Measurements from ENCODE around the gene FRMD3. TPM values are rescaled to one million over a fixed set of nuclear protein-coding genes. Genes with fewer than 3 reads are reported as not detected.

The FRMD3 gene
- 0.58 and 2.0 TPM in 2 replicates for total RNA-seq (2014; rRNA removed; shearing (Covaris generic); ENCODE audit: low replicate concordance)

GRCh38 chr9:83538172-83538889 is at the start of gene FRMD3:
TSS of gene FRMD3 (minus strand) at chr9:83538401. CDS start at chr9:83538231, 170 bp downstream.
- DNase-seq (ENCODE audit: low read depth): peak; percentile 80
- in situ Hi-C loops (cut with HindIII; ENCODE audit: low pct_unique_long_range_greater_than_20kb, low sequenced_read_pairs): no loop called here

GRCh38 chr9:83584995-83585394 is 46.8 kb upstream of the FRMD3 start:
- no peak for DNase-seq (ENCODE audit: low read depth)
- in situ Hi-C loops (cut with HindIII; ENCODE audit: low pct_unique_long_range_greater_than_20kb, low sequenced_read_pairs): no loop called here

DNA sequence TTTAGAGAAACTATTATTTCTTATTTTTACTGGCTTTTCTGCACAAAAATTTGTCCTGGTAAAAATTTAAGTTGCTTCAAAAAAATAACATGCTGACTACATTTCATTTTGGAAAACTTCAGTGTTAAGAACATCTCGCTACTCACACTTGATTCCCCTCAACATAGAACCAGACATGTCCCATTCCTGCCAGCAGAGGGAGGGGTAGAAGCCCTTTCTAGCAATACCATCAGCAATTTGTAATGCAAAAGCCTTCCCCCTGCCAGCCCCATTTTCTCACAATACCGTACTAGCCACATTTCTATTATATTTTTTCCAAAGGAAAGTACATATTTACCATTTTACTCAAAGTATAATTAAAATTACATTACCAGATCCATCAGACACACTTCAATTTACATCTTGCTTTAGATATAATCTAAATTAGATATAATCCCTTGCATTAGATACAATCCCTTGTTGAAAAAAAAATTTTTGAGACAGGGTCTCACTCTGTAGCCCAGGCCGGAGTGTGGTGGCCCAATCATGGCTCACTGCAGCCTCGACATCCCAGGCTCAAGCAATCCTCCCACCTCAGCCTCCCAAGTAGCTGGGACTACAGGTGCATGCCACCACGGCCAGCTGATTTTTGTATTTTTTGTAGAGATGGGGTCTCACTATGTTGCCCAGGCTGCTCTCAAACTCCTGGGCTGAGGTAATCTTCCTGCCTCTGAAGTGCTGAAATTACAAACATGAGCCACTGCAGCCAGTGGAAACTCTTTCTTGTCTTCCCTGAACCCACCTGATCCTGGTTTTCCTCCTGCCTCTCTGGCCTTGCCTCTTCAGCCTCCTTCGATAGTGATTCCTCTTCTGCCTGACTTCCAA is 45.2 kb upstream of the FRMD3 start:
- DNase-seq (ENCODE audit: low read depth): peak; percentile 17
- in situ Hi-C loops (cut with HindIII; ENCODE audit: low pct_unique_long_range_greater_than_20kb, low sequenced_read_pairs): no loop called here

GRCh38 chr9:83582029-83582428 is 43.8 kb upstream of the FRMD3 start:
- in situ Hi-C loops (cut with HindIII; ENCODE audit: low pct_unique_long_range_greater_than_20kb, low sequenced_read_pairs): no loop called here
- no peak for DNase-seq (ENCODE audit: low read depth)

- in situ Hi-C loops (cut with HindIII; ENCODE audit: low pct_unique_long_range_greater_than_20kb, low sequenced_read_pairs): no loop called here
- no peak for DNase-seq (ENCODE audit: low read depth)
These were observed 36.3 kb upstream of the FRMD3 start for GRCh38 chr9:83574482-83574881.

DNA sequence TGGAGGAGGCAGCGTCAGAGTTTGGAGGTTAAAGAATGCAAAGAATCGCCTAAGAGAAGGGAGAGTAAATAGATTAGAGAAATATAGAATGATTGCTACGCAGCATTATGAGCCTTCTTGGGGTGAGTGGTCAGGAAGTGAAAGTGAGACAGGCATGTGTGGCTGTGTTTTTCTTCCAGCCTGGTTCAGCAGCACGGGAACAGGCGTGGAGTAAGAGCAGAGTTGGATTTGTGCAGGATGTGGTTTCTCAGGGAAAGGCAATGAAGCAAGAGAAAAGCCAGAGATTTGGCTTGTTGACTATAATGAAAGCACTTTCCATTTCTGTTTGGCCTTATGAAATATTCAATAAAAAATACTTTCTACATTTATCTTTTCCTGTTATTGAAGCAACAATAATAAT is 34.3 kb upstream of the FRMD3 start:
- in situ Hi-C loops (cut with HindIII; ENCODE audit: low pct_unique_long_range_greater_than_20kb, low sequenced_read_pairs): no loop called here
- no peak for DNase-seq (ENCODE audit: low read depth)

GRCh38 chr9:83570359-83570758 is 32.2 kb upstream of the FRMD3 start:
- no peak for DNase-seq (ENCODE audit: low read depth)
- in situ Hi-C loops (cut with HindIII; ENCODE audit: low pct_unique_long_range_greater_than_20kb, low sequenced_read_pairs): no loop called here

DNA sequence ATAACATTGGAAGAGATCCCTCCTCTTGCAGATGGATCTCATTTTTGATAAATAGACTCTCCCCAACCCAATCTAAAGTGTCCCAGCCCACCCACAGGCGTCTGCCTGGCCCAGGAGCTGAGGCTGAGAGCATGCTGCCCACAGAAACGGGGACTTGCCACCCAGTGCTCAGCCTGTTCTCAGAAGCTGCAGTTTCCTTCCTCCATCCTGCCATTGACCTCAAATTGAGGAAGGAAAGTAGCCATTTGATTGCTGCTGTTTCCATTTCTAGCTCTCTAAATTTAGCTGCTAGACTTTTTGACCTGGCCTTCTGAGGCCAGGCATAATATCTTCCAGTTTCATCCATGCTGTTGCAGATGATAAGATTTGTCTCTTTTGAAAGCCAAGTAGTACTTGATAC is 31.1 kb upstream of the FRMD3 start:
- in situ Hi-C loops (cut with HindIII; ENCODE audit: low pct_unique_long_range_greater_than_20kb, low sequenced_read_pairs): no loop called here
- no peak for DNase-seq (ENCODE audit: low read depth)

- in situ Hi-C loops (cut with HindIII; ENCODE audit: low pct_unique_long_range_greater_than_20kb, low sequenced_read_pairs): no loop called here
- no peak for DNase-seq (ENCODE audit: low read depth)
These were observed 25.2 kb upstream of the FRMD3 start for GRCh38 chr9:83563360-83563759.

GRCh38 chr9:83560169-83560826 is 22.1 kb upstream of the FRMD3 start:
- in situ Hi-C loops (cut with HindIII; ENCODE audit: low pct_unique_long_range_greater_than_20kb, low sequenced_read_pairs): no loop called here
- no peak for DNase-seq (ENCODE audit: low read depth)

DNA sequence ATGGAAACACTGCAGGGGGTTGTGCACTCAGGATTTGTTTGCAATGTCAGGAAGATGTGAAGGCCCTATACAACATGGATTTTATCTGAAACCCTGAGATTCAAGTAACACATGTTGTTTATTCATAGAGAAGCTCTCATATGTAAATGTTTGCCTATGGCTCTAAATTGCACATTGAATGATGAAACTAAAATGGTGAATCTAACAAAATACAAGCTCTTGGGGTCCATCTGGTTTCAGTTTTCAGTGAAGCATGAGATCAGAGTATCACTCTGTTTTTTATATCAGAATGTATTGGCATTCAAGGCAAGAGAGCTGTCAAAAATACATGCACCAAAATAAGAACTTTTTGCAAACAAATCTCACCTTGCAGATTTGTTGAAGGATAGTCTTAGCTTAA is 19.6 kb upstream of the FRMD3 start:
- DNase-seq (ENCODE audit: low read depth): no peak
- in situ Hi-C loops (cut with HindIII; ENCODE audit: low pct_unique_long_range_greater_than_20kb, low sequenced_read_pairs): no loop called here

DNA sequence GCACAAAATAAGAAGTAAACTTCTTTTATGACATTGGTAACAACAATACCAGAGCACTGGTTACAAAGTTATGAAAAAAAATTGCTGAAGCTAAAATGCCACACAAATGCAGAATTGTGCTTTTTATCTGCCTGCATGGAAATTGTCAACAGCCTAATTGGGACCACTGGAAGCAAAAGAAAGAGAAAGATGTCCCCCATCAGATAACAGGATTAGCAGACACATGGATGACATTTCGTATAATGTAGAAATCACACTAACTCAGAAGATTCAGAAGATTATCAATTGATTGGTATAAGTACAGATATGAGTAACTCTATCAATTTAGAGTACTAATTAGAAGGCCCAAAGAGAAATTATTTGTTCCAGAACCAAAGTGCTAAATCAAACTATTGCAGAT is 19.1 kb upstream of the FRMD3 start:
- DNase-seq (ENCODE audit: low read depth): no peak
- in situ Hi-C loops (cut with HindIII; ENCODE audit: low pct_unique_long_range_greater_than_20kb, low sequenced_read_pairs): no loop called here

DNA sequence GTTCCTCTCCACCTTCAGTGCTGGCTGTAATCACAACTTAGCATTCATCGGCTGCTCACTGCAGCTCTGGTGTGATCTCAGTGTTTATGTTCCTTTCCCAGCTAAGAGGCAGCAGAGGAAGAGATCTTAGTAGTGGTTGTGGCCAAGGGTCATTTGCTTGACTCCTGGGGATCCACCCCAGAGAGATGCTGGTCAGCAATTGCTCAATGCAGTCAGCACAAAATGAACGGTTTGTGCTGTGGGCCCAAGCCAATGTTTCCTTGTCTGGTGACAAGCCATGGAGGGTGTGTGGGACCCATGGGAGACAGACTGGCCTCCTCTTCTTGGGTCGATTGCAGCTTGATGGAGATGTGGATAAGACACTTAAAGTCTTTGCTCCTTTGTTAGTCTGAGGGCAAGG is 16.1 kb upstream of the FRMD3 start:
- DNase-seq (ENCODE audit: low read depth): no peak
- in situ Hi-C loops (cut with HindIII; ENCODE audit: low pct_unique_long_range_greater_than_20kb, low sequenced_read_pairs): no loop called here

GRCh38 chr9:83544002-83544698 is 5.9 kb upstream of the FRMD3 start:
- in situ Hi-C loops (cut with HindIII; ENCODE audit: low pct_unique_long_range_greater_than_20kb, low sequenced_read_pairs): no loop called here
- peak; percentile 64 for DNase-seq (ENCODE audit: low read depth)

DNA sequence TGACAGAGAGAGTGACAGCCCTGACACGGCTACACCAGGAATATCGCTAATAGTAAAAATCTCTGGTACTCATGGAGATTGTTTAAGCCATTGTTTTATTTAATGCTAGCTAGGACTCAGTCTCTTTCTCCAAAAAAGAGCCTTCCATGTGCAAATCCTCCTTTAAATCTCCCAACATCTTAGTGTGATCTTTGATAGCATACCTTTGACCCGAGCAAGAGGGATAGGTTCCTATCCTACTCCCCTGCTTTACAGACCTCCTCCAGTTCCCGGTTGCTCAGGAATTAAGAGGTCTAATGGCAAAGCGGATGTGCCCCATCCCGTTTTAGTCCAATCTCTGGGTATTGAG is 663 bp upstream of the FRMD3 start:
- in situ Hi-C loops (cut with HindIII; ENCODE audit: low pct_unique_long_range_greater_than_20kb, low sequenced_read_pairs): no loop called here
- DNase-seq (ENCODE audit: low read depth): no peak

GRCh38 chr9:83537331-83538171 is 650 bp downstream of the FRMD3 start:
- in situ Hi-C loops (cut with HindIII; ENCODE audit: low pct_unique_long_range_greater_than_20kb, low sequenced_read_pairs): no loop called here
- peak; percentile 5 for DNase-seq (ENCODE audit: low read depth)

DNA sequence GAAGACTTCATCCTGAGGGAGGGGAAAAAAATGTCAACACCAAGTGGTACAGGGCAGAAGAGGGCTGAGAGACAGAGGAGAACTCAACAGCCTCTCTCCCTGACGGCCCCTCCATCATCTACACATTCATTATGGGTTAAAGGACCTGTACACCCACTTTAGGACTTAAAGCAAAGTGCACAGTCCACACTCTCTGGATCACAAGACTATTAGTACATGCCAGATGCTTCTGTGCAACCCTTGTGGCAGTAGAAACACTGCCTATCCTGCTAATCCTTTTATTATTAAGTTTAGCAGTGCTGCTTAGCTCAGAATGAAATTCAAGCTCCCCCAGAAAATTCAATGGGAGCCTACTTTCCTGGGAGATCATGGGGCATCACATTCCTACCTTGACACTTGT is 1.9 kb downstream of the FRMD3 start:
- in situ Hi-C loops (cut with HindIII; ENCODE audit: low pct_unique_long_range_greater_than_20kb, low sequenced_read_pairs): no loop called here
- no peak for DNase-seq (ENCODE audit: low read depth)

- DNase-seq (ENCODE audit: low read depth): no peak
- in situ Hi-C loops (cut with HindIII; ENCODE audit: low pct_unique_long_range_greater_than_20kb, low sequenced_read_pairs): no loop called here
These were observed 2.5 kb downstream of the FRMD3 start for GRCh38 chr9:83535736-83536135.
